Measurements from ENCODE around the gene MKNK1. TPM values are rescaled to one million over a fixed set of nuclear protein-coding genes. Genes with fewer than 3 reads are reported as not detected.

Gene MKNK1
- total and polyA plus RNA-seq, 2 of the 4 experiments (the other 2 are of a cell fraction): 14.3 to 35.2 TPM

DNA sequence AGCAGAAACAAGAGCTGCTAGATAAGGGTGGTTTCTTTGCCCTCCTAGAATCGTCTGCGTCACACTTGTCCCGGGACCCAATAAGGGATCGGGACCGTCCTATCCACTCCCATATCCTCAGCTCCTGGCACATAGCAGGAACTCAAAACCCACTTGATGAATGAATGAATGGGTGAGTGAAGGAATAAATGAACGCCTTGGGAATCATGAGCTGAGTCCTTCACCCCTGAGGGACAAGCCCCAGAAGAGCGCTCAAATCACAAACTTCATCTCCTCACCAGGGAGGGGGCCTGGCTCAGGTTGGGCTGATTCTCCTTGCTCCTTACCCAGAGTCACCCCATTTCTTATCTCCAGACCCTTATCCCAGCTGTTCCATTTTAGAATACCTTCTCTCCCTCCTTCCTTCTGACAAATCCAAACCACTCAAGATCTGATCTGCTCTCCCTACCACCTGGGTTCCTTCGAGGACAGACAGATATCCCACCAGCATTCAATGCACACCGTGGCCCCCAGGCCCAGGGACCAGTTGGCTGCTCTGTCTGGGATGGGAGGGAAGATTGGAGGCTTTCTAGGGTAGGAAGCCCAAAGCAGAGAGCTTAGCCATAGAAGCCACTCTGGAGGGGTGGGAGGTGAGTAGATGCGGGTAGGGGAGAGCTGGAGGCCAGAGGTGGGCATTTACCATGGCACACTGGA lies 13.2 kb upstream of the MKNK1 start:
- 0 out of 2 replicates have a peak, but pooled peaks cover 8% of the 10 kb centered on the region for H4K20me1 ChIP-seq (ENCODE audit: insufficient read depth, low read length)
- ATAC-seq (ENCODE audit: low read depth) (peak; percentile 31), DNase-seq (no peak)
- peak overlapping the region; percentile 32; the same call in 1 of the 2 replicates for H2AK5ac ChIP-seq (ENCODE audit: low read depth, low read length)
- H3K56ac ChIP-seq (ENCODE audit: extremely low read depth, insufficient read depth, low read length): no peak overlapping the region
- in situ Hi-C loops (cut with MboI; ENCODE audit: low sequenced_read_pairs): no loop called here
- peak overlapping the region; percentile 69; the same call in 1 of the 3 replicates for H2BK15ac ChIP-seq (ENCODE audit: low read depth, low read length)
- 100% methylated on average over 1 of the region's 10 CpGs; no CpG with 5 or more reads in 1 of the 2 experiments for WGBS, 2 experiments (ENCODE audit: extremely low coverage in 2 of 2, insufficient read length in 1 of 2)
- peaks cover 5% of the 10 kb centered on the region; the same call in 1 of the 2 replicates for H3K36me3 ChIP-seq (ENCODE audit: control insufficient read depth, insufficient read depth, low read length)
- TF ChIP-seq FOS (IDR thresholded peaks at IDR 0.05; ENCODE audit: low read depth, low read length) (no peak), RAD21 (IDR thresholded peaks at IDR 0.05; ENCODE audit: low read length) (no peak), MAZ (IDR thresholded peaks at IDR 0.05; ENCODE audit: borderline replicate concordance, low read depth, low read length) (no peak), POLR2A (IDR thresholded peaks at IDR 0.05; ENCODE audit: low read depth, low read length) (no peak), MXI1 (IDR thresholded peaks at IDR 0.05; ENCODE audit: borderline replicate concordance, low read depth, low read length) (no peak), CHD1 (IDR thresholded peaks at IDR 0.05; ENCODE audit: low read depth, low read length) (no peak), RCOR1 (IDR thresholded peaks at IDR 0.05; ENCODE audit: insufficient replicate concordance, low read length) (no peak)
- TF ChIP-seq, protein P1, sequence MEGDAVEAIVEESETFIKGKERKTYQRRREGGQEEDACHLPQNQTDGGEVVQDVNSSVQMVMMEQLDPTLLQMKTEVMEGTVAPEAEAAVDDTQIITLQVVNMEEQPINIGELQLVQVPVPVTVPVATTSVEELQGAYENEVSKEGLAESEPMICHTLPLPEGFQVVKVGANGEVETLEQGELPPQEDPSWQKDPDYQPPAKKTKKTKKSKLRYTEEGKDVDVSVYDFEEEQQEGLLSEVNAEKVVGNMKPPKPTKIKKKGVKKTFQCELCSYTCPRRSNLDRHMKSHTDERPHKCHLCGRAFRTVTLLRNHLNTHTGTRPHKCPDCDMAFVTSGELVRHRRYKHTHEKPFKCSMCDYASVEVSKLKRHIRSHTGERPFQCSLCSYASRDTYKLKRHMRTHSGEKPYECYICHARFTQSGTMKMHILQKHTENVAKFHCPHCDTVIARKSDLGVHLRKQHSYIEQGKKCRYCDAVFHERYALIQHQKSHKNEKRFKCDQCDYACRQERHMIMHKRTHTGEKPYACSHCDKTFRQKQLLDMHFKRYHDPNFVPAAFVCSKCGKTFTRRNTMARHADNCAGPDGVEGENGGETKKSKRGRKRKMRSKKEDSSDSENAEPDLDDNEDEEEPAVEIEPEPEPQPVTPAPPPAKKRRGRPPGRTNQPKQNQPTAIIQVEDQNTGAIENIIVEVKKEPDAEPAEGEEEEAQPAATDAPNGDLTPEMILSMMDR (conservative IDR thresholded peaks at IDR 0.05; ENCODE audit: low read depth, low read length): no peak
- TF ChIP-seq, protein P2, sequence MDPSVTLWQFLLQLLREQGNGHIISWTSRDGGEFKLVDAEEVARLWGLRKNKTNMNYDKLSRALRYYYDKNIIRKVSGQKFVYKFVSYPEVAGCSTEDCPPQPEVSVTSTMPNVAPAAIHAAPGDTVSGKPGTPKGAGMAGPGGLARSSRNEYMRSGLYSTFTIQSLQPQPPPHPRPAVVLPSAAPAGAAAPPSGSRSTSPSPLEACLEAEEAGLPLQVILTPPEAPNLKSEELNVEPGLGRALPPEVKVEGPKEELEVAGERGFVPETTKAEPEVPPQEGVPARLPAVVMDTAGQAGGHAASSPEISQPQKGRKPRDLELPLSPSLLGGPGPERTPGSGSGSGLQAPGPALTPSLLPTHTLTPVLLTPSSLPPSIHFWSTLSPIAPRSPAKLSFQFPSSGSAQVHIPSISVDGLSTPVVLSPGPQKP (IDR thresholded peaks at IDR 0.05; ENCODE audit: borderline replicate concordance, low read depth, low read length): no peak
- TF ChIP-seq, protein P3, sequence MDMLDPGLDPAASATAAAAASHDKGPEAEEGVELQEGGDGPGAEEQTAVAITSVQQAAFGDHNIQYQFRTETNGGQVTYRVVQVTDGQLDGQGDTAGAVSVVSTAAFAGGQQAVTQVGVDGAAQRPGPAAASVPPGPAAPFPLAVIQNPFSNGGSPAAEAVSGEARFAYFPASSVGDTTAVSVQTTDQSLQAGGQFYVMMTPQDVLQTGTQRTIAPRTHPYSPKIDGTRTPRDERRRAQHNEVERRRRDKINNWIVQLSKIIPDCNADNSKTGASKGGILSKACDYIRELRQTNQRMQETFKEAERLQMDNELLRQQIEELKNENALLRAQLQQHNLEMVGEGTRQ (IDR thresholded peaks at IDR 0.05; ENCODE audit: low read depth, low read length): no peak
- peak overlapping the region; percentile 30 for H3K23ac ChIP-seq (ENCODE audit: low read depth, low read length)
- POLR2A ChIA-PET (ENCODE audit: unreplicated experiment): no interaction called here
- peak overlapping the region; percentile 26; the same call in 1 of the 2 replicates for H3K18ac ChIP-seq (ENCODE audit: low read depth, low read length)
- H3K4ac ChIP-seq (ENCODE audit: low read depth, low read length): peak overlapping the region; percentile 55
- intact Hi-C loops (cut with micrococcal nuclease): loop anchor here (5.0 kb wide), 1 partner anchor 100 kb away; the partner anchor contains the start of gene EFCAB14
- H2BK5ac ChIP-seq (ENCODE audit: low read depth, low read length, poor library complexity, severe bottlenecking): peak overlapping the region; percentile 59
- dilution Hi-C loops (cut with HindIII; ENCODE audit: low sequenced_read_pairs, unreplicated experiment): no loop called here
- H3K79me1 ChIP-seq (ENCODE audit: low read depth in 1 of 2, low read length in 2 of 2): peaks cover 14 to 36% of the 10 kb centered on the region in 2 experiments
- CTCF ChIA-PET: interaction anchor here (0.8 to 1.3 kb wide), 3 partner anchors 13 to 108 kb away, joined by 3 to 4 read pairs (median 3); partner anchors contain the start of gene MKNK1
- H3K9ac ChIP-seq (ENCODE audit: low read depth, low read length): peak overlapping the region; percentile 50
- H3K9me3 ChIP-seq (ENCODE audit: control insufficient read depth, insufficient read depth, low read length): no peaks in the 10 kb centered on the region
- peak overlapping the region; percentile 76 for H4K91ac ChIP-seq (ENCODE audit: insufficient read depth, low read depth, low read length)
- H3K9me1 ChIP-seq (ENCODE audit: insufficient read depth, low read length): peaks cover 23% of the 10 kb centered on the region
- H3K27ac ChIP-seq (ENCODE audit: insufficient read depth, low read length): peak overlapping the region; percentile 55
- H3K27me3 ChIP-seq (ENCODE audit: control insufficient read depth, insufficient read depth, low read length): no peaks in the 10 kb centered on the region
- peak overlapping the region; percentile 89 for H3K4me3 ChIP-seq (ENCODE audit: insufficient read depth, low read depth, low read length)
- peak overlapping the region; percentile 85 to 93 for H4K8ac ChIP-seq (ENCODE audit: low read depth in 2 of 2, low read length in 2 of 2)
- peak overlapping the region; percentile 58 for H3K14ac ChIP-seq (replicated peaks; ENCODE audit: low read depth, low read length)
- BruUV-seq (replicated peaks): no TSS peak
- peak overlapping the region; percentile 100 for H2AFZ ChIP-seq (replicated peaks; ENCODE audit: low read length, poor library complexity)
- peak overlapping the region; percentile 3 for H2BK20ac ChIP-seq (ENCODE audit: low read depth, low read length)
- H2AK9ac ChIP-seq (replicated peaks; ENCODE audit: low read depth, low read length, poor library complexity): peak overlapping the region; percentile 94
- H2BK120ac ChIP-seq (ENCODE audit: low read depth, low read length): peak overlapping the region; percentile 66
- H4K5ac ChIP-seq (ENCODE audit: low read depth, low read length): peak overlapping the region; percentile 65
- peaks cover 18% of the 10 kb centered on the region for H3K4me1 ChIP-seq (ENCODE audit: control insufficient read depth, insufficient read depth, low read length)
- H3K4me2 ChIP-seq (ENCODE audit: low read depth, low read length): peak overlapping the region; percentile 83

Measured in IMR-90 (cell line).